ENCODE measurements around the gene MTR.

The MTR gene

DNA sequence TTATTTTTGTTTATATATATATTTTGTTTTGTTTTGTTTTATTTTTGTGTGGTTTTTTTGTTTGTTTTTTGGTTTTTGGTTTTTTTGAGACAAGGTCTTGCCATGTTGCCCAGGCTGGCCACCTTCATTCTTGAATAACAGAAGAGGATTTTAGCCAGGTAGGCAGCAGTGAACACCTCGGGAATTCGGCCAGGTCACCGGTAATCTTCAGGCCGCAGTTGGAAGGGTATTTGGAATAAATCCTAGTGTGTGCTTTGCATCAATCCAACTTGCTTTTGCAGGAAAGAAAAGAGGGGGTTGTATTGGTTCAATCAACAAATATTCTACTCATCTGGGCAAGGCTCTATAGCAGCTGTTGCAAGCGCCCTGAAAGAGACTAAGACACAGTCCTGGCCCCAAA, 155.3 kb downstream of the MTR start:
- Histone ChIP-seq H3K4me2 (ENCODE audit: low read length) (no peak overlapping the region), H3K27ac (ENCODE audit: low read length) (no peak overlapping the region)
- TF ChIP-seq, protein P1, sequence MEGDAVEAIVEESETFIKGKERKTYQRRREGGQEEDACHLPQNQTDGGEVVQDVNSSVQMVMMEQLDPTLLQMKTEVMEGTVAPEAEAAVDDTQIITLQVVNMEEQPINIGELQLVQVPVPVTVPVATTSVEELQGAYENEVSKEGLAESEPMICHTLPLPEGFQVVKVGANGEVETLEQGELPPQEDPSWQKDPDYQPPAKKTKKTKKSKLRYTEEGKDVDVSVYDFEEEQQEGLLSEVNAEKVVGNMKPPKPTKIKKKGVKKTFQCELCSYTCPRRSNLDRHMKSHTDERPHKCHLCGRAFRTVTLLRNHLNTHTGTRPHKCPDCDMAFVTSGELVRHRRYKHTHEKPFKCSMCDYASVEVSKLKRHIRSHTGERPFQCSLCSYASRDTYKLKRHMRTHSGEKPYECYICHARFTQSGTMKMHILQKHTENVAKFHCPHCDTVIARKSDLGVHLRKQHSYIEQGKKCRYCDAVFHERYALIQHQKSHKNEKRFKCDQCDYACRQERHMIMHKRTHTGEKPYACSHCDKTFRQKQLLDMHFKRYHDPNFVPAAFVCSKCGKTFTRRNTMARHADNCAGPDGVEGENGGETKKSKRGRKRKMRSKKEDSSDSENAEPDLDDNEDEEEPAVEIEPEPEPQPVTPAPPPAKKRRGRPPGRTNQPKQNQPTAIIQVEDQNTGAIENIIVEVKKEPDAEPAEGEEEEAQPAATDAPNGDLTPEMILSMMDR (IDR thresholded peaks at IDR 0.05; ENCODE audit: low read depth, low read length) = no peak
- no peak for TF ChIP-seq EZH2phosphoT487 (IDR thresholded peaks at IDR 0.05; ENCODE audit: low read depth)

DNA sequence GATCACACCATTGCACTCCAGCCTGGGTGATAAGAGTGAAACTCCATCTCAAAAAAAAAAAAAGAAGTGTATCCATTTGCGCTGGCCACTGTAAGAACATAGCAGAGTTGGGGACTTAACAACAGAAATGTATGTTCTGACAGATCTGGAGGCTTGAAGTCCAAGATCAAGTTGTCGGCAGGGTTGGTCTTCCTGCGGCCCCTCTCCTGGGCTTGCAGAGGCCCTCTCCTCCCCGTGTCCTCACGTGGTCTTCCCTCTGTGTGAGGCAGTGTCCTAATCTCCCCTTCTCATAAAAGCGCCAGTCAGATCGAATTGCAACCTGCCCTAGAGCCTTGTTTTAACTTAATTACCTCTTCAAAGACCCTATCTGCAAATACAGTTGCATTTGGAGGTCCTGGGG, 156.6 kb downstream of the MTR start:
- no peaks in the 10 kb centered on the region for H3K9me3 ChIP-seq (ENCODE audit: insufficient read depth, low read length)
- H3K9ac ChIP-seq (ENCODE audit: low read length) = no peak overlapping the region
- H2AFZ ChIP-seq (ENCODE audit: low read depth, low read length) = no peak overlapping the region
- H4K20me1 ChIP-seq (ENCODE audit: insufficient read depth, low read length) = no peaks in the 10 kb centered on the region
- H3K4me3 ChIP-seq (ENCODE audit: low read length) = no peak overlapping the region
- H3K36me3 ChIP-seq (replicated peaks; ENCODE audit: low read depth, low read length) = no peaks in the 10 kb centered on the region
- no peak overlapping the region for H3K27ac ChIP-seq (ENCODE audit: low read length)
- H3K4me1 ChIP-seq (ENCODE audit: low read length) = no peaks in the 10 kb centered on the region
- no peak for TF ChIP-seq EZH2phosphoT487 (IDR thresholded peaks at IDR 0.05; ENCODE audit: low read depth)
- TF ChIP-seq, protein P1 (IDR thresholded peaks at IDR 0.05; ENCODE audit: low read depth, low read length) = no peak
- H3K79me2 ChIP-seq (ENCODE audit: low read length) = no peaks in the 10 kb centered on the region
- H3K27me3 ChIP-seq (ENCODE audit: low read depth, low read length) = no peaks in the 10 kb centered on the region; the same call in 1 of the 2 replicates
- H3K4me2 ChIP-seq (ENCODE audit: low read length) = no peak overlapping the region

More for the DNA sequence above, 155.3 kb downstream of the MTR start:
- Histone ChIP-seq H3K79me2 (ENCODE audit: low read length) (no peaks in the 10 kb centered on the region), H3K27me3 (ENCODE audit: low read depth, low read length) (no peaks in the 10 kb centered on the region; the same call in 1 of the 2 replicates), H3K4me1 (ENCODE audit: low read length) (no peaks in the 10 kb centered on the region), H3K9me3 (ENCODE audit: insufficient read depth, low read length) (no peaks in the 10 kb centered on the region), H2AFZ (ENCODE audit: low read depth, low read length) (no peak overlapping the region), H4K20me1 (ENCODE audit: insufficient read depth, low read length) (no peaks in the 10 kb centered on the region), H3K4me3 (ENCODE audit: low read length) (no peak overlapping the region), H3K36me3 (replicated peaks; ENCODE audit: low read depth, low read length) (no peaks in the 10 kb centered on the region), H3K9ac (ENCODE audit: low read length) (no peak overlapping the region)

DNA sequence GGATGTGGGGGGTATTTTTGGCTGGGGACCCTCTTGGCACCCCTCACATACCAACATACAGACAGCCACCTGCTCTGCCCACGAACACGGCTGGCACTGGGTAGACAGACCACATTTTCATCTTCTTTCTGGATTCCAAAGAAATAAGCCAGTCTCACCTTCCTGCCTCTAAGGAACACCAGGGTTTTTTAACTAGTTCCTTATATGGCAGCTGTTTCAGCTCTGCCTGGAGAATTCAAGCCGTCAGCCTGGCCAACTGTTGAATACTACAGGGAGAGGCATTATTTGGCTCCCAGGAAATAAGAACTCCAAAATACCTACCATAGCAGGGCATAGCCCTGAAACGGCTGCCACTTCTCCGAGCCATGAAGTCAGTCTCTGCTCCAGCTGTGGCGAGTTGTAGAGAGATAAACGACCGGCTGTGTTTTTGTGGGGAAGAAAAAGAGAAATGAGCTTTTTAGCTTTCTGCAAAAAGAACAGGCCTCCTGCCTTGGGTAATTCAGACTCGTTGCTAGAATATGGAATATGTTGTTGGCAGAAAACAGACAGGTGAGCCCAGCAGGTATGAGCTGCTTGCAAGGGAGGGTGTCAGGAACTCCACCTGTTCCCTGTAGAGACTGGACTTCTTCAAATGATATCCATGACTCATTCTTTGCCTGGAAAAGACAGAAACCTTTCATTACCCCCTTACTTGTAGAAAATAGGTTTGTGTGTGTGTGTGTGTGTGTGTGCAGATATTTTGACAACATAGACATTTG, 157.3 kb downstream of the MTR start:
- Histone ChIP-seq H4K20me1 (ENCODE audit: insufficient read depth, low read length) (no peaks in the 10 kb centered on the region), H3K9me3 (ENCODE audit: insufficient read depth, low read length) (no peaks in the 10 kb centered on the region), H3K4me1 (ENCODE audit: low read length) (no peaks in the 10 kb centered on the region), H3K27me3 (ENCODE audit: low read depth, low read length) (no peaks in the 10 kb centered on the region; the same call in 1 of the 2 replicates), H2AFZ (ENCODE audit: low read depth, low read length) (no peak overlapping the region), H3K27ac (ENCODE audit: low read length) (no peak overlapping the region), H3K79me2 (ENCODE audit: low read length) (no peaks in the 10 kb centered on the region), H3K36me3 (replicated peaks; ENCODE audit: low read depth, low read length) (no peaks in the 10 kb centered on the region), H3K9ac (ENCODE audit: low read length) (no peak overlapping the region), H3K4me2 (ENCODE audit: low read length) (no peak overlapping the region), H3K4me3 (ENCODE audit: low read length) (no peak overlapping the region)
- TF ChIP-seq EZH2phosphoT487 (IDR thresholded peaks at IDR 0.05; ENCODE audit: low read depth) = no peak
- TF ChIP-seq, protein P1 (IDR thresholded peaks at IDR 0.05; ENCODE audit: low read depth, low read length) = no peak

DNA sequence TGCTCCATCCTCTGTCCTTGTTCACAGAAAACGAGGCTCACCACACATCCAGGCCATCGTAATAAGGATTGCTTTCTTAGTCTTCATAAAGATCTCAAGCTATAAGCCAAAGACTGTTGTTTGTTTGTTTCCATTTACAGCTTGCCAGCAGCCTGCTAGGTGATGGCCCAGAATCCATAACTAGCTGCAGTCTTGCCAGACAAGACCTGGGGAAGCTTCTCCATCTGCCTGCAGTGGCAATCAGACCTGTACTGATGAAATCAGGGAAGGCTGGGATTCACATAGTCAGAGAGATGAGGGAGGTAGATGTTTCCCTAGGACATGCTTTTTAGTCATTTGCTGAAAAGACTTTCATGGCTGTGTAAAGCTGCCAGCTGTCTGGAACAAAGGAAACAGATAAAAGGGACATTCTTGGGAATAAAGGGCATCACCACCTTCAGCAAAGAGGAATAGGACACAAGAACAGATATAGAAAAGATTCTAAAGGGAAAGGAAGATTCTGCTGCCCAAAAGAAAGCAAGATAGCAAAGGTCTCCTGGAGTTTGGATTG, 158.1 kb downstream of the MTR start:
- Histone ChIP-seq H3K4me1 (ENCODE audit: low read length) (no peaks in the 10 kb centered on the region), H3K27me3 (ENCODE audit: low read depth, low read length) (no peaks in the 10 kb centered on the region; the same call in 1 of the 2 replicates), H2AFZ (ENCODE audit: low read depth, low read length) (no peak overlapping the region), H3K9me3 (ENCODE audit: insufficient read depth, low read length) (no peaks in the 10 kb centered on the region), H3K27ac (ENCODE audit: low read length) (no peak overlapping the region), H3K4me2 (ENCODE audit: low read length) (no peak overlapping the region), H4K20me1 (ENCODE audit: insufficient read depth, low read length) (no peaks in the 10 kb centered on the region), H3K9ac (ENCODE audit: low read length) (no peak overlapping the region), H3K4me3 (ENCODE audit: low read length) (no peak overlapping the region), H3K79me2 (ENCODE audit: low read length) (no peaks in the 10 kb centered on the region), H3K36me3 (replicated peaks; ENCODE audit: low read depth, low read length) (no peaks in the 10 kb centered on the region)
- TF ChIP-seq, protein P1 (IDR thresholded peaks at IDR 0.05; ENCODE audit: low read depth, low read length) = no peak
- no peak for TF ChIP-seq EZH2phosphoT487 (IDR thresholded peaks at IDR 0.05; ENCODE audit: low read depth)
